SU-DHL-6 (cell line): ENCODE data around the gene OR1K1.

Experiments
- H2AFZ ChIP-seq: fragments of 200-600 bp; sonication (generic); 2 replicates; pipeline ENCODE4 v1.6.1; 2014; ENCODE audit warnings: low read depth, mild to moderate bottlenecking, moderate library complexity, mixed read lengths, antibody characterized with exemption, low read length; ENCODE audit not compliant: severe bottlenecking
- H3F3A ChIP-seq: fragments of 200-600 bp; shearing (Covaris generic); 2 replicates; pipeline ENCODE4 v1.6.0; 2016; ENCODE audit warnings: antibody characterized with exemption, mild to moderate bottlenecking; ENCODE audit not compliant: insufficient read depth
- H3K27ac ChIP-seq: fragments of 200-600 bp; sonication (generic); 2 replicates; pipeline ENCODE4 v1.5.1; 2016; ENCODE audit warnings: low read depth, mild to moderate bottlenecking, low read length, moderate library complexity, mixed read lengths
- H3K27me3 ChIP-seq: fragments of 200-600 bp; sonication (generic), shearing (Covaris generic); 2 replicates; pipeline ENCODE4 v1.6.0; 2014; ENCODE audit warnings: mild to moderate bottlenecking, low read length
- H3K36me3 ChIP-seq: fragments of 200-600 bp; sonication (generic); 2 replicates; pipeline ENCODE4 v1.6.1; 2014; ENCODE audit warnings: mild to moderate bottlenecking, low read length, mixed read lengths
- H3K4me2 ChIP-seq: fragments of 300-600, 200-600 bp; shearing (Covaris generic), sonication (generic); 2 replicates; pipeline ENCODE4 v1.6.0; 2014; ENCODE audit warnings: low read length, low read depth, mild to moderate bottlenecking; ENCODE audit not compliant: poor library complexity, severe bottlenecking
- H3K4me3 ChIP-seq: fragments of 200-600 bp; sonication (generic); 2 replicates; pipeline ENCODE4 v1.5.1; 2014; ENCODE audit warnings: antibody characterized with exemption, low read length, mild to moderate bottlenecking, mixed read lengths; ENCODE audit not compliant: insufficient read depth, poor library complexity, severe bottlenecking
- H3K79me2 ChIP-seq: fragments of 200-600 bp; sonication (generic); 2 replicates; pipeline ENCODE4 v1.6.1; 2014; ENCODE audit warnings: mild to moderate bottlenecking, low read length, moderate library complexity; ENCODE audit not compliant: insufficient read depth
- H3K9ac ChIP-seq: fragments of 200-600 bp; sonication (generic); 2 replicates; pipeline ENCODE4 v1.7.0; 2014; ENCODE audit warnings: mild to moderate bottlenecking, low read length
- H3K9me2 ChIP-seq: fragments of 200-600 bp; sonication (generic); replicated peaks from 2 replicates; pipeline ENCODE4 v1.6.1; 2014; ENCODE audit warnings: low read length; ENCODE audit not compliant: insufficient read depth
- H3K9me3 ChIP-seq: fragments of 200-600 bp; sonication (generic); 2 replicates; pipeline ENCODE4 v1.6.1; 2014; ENCODE audit warnings: low read length, mixed read lengths; ENCODE audit not compliant: insufficient read depth
- H4K20me1 ChIP-seq: fragments of 200-600 bp; sonication (generic); 2 replicates; pipeline ENCODE4 v1.6.1; 2014; ENCODE audit warnings: low read depth, mild to moderate bottlenecking, antibody characterized with exemption, low read length, moderate library complexity, mixed read lengths
- CTCF ChIP-seq: fragments of 200-600 bp; sonication (generic); IDR thresholded peaks from one replicate; pipeline ENCODE4 v1.5.1; 2017; ENCODE audit warnings: antibody characterized with exemption, mild to moderate bottlenecking, low read length, moderate library complexity; ENCODE audit not compliant: insufficient read depth, poor library complexity, severe bottlenecking
- EZH2phosphoT487 ChIP-seq: fragments of 200-600 bp; sonication (generic), shearing (Covaris generic); conservative IDR thresholded peaks from 2 replicates; pipeline ENCODE4 v1.6.1; 2018; ENCODE audit warnings: mild to moderate bottlenecking, antibody characterized with exemption, low read length, moderate library complexity, mixed read lengths

OR1K1 gene

GRCh38 chr9:122777052-122777451 is 22.9 kb upstream of the OR1K1 start:
- Histone ChIP-seq H3K27ac (no peak overlapping the region), H4K20me1 (no peaks in the 10 kb centered on the region), H3K79me2 (no peaks in the 10 kb centered on the region), H3K4me3 (no peak overlapping the region), H3F3A (no peaks in the 10 kb centered on the region), H3K9me3 (0 out of 2 replicates have a peak, but pooled peaks cover 3% of the 10 kb centered on the region), H3K9me2 (no peaks in the 10 kb centered on the region), H2AFZ (no peak overlapping the region), H3K27me3 (no peaks in the 10 kb centered on the region; the same call in 1 of the 2 replicates), H3K9ac (no peak overlapping the region), H3K4me2 (no peak overlapping the region), H3K36me3 (no peaks in the 10 kb centered on the region)
- TF ChIP-seq EZH2phosphoT487 (no peak), CTCF (no peak)

GRCh38 chr9:122777935-122778627 is 21.8 kb upstream of the OR1K1 start:
- H3K27me3 ChIP-seq, result no peaks in the 10 kb centered on the region; the same call in 1 of the 2 replicates
- no peak overlapping the region for H3K4me3 ChIP-seq
- 0 out of 2 replicates have a peak, but pooled peaks cover 3% of the 10 kb centered on the region for H3K9me3 ChIP-seq
- H3K27ac ChIP-seq, result no peak overlapping the region
- no peak overlapping the region for H3K9ac ChIP-seq
- H2AFZ ChIP-seq, result no peak overlapping the region
- H4K20me1 ChIP-seq, result no peaks in the 10 kb centered on the region
- H3F3A ChIP-seq, result no peaks in the 10 kb centered on the region
- H3K36me3 ChIP-seq, result no peaks in the 10 kb centered on the region
- no peak overlapping the region for H3K4me2 ChIP-seq
- TF ChIP-seq EZH2phosphoT487, result no peak
- TF ChIP-seq CTCF, result no peak
- no peaks in the 10 kb centered on the region for H3K9me2 ChIP-seq
- no peaks in the 10 kb centered on the region for H3K79me2 ChIP-seq

GRCh38 chr9:122779181-122779580 is 20.7 kb upstream of the OR1K1 start:
- H3K9ac ChIP-seq, result no peak overlapping the region
- TF ChIP-seq CTCF (no peak), EZH2phosphoT487 (no peak)
- H2AFZ ChIP-seq, result no peak overlapping the region
- no peak overlapping the region for H3K4me2 ChIP-seq
- no peaks in the 10 kb centered on the region; the same call in 1 of the 2 replicates for H3K27me3 ChIP-seq
- no peaks in the 10 kb centered on the region for H4K20me1 ChIP-seq
- H3K9me2 ChIP-seq, result no peaks in the 10 kb centered on the region
- H3K36me3 ChIP-seq, result no peaks in the 10 kb centered on the region
- no peaks in the 10 kb centered on the region for H3F3A ChIP-seq
- no peaks in the 10 kb centered on the region for H3K79me2 ChIP-seq
- H3K27ac ChIP-seq, result no peak overlapping the region
- H3K4me3 ChIP-seq, result no peak overlapping the region
- H3K9me3 ChIP-seq, result no peaks in the 10 kb centered on the region
